Femur (tissue), 1 donor: ENCODE measurements around the gene SORCS1.

ENCODE experiments used
- DNase-seq: peaks from one replicate; pipeline ENCODE4 v3.0.0-alpha.2; 2017

The SORCS1 gene

DNA sequence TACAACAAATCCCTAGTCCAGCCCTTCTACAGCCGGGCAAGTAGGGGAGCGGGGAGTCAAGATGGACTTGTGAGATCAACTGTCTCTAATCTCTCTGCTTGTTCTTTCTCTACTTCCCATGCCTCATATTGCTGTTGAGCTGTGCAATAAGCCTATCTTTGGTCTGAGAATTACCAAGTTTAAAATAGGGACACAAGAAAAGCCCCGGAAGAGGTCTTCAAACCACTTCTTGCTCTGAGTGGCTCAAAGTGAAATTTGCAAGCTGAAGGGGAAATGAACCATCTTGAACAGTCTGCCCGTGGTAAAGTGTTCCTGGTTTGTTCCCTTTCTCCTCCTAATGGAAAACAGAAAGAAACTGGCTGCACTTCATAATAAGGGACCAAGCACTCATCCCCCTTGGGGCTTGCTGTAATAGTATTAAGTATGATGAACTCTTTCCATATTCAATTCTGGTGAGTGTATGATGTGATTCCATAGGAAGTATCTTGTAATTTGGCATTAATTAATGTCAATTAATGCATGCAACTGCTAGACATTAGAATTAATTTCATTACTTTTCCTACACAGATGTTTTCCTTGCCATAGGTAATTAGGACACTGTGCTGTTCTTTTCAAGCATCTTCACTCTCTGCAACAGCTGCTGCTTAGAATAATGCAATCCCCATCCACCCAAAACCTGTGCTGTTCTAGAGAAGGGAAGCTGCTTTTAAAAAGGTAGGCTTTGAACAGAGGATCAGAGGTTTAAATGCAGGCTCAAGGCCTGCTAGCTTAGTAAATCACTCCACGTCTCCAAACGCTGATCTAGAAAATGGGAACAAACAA is 449.6 kb downstream of the SORCS1 start:
- DNase-seq: no peak

DNA sequence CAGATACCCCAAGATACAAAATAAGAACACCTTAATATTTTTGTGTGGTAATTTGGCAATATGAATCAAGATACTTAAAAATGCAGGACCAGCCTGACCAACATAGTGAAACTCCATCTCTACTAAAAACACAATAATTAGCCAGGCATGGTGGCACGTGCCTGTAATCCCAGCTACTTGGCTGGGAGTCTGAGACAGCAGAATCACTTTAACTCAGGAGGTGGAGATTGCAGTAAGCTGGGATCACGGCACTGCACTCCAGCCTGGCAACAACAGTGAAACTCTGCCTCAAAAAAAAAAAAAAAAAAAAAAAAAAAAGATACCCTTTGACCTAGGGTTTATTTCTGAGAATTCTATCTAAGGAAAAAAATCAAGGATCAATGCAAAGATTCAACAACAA is 450.7 kb downstream of the SORCS1 start:
- no peak for DNase-seq

DNA sequence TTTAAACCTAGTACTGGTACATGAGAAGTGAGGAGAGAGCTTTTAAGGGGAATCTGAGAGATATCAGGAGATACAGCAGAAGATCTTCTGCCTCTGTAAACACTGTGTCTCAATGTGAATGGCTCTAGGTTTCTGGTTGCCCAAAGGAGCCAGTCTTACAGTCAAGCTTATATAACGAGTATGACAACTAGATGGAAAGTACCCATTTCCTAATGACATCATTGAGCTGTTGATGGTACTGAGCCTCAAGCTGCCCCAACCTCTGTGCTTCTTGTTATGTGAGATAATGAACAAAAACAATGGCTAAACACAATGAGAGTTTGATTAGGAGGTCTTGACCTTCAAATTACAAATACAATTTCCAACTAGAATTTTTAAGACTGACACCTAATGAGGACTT is 451.5 kb downstream of the SORCS1 start:
- no peak for DNase-seq

DNA sequence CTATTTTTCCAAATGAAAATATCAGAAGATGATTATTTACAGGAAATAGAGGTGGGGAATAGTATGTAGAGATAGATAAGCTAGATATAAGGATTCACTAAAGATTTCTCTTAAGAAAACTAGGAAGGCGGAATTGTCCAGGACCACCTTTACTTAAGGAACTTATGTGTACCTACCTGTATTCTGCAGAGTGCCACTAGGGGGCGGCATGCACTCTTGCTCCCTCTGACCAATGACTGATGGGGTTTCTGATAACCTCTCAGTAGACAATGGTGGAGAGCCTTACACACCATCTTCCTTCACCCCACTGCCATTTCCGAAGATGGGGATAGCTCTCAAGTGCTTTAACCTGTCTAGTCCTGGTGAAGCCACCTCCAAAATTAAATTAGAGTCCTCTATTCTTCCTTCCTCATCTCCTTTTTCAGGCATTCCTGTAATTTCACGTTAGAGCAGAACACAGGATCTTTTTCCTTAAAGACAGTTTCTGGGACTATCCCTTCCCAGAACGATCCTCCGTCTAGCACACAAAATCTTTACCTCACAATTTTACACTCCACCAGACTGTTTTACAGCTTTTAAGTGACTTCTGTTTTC is 453.1 kb downstream of the SORCS1 start:
- DNase-seq: peak; percentile 24

DNA sequence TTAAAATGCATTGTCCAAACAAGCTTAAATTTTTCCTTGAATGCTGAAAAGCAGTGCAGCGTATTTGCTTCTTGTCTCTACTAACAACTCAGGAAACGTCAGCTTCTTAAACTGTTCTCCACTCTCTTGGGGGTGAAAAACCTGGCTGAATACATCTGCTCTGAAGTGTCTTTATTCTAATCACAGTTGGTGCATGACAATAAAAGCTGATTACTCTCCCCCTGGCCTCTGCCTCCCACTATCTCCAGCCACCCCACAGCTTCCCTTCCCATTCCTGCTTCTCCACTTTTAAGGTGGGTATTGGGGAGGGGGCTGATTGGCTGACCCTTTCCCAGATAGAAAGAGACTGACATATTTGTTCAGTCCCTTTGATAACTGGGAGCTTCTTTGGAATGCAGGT is 456.0 kb downstream of the SORCS1 start:
- no peak for DNase-seq

DNA sequence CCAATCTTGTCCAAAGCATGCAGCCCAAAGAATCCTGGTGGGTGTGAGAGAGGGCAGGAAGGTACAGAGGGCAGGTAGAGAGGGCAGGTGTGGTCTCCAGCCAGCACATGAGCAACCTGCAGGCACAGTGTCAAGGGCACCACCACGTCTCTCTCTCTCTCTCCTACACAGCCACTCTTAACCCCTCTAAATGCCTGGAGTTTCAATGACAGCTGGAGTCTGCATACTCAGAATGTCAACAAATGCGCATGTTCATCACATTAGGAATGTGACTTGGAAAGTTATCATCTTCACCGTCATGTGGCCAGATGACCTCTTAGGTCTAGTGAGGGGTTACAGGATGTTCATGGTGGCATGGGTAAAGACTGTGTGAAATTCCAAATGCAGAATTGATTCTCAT is 456.8 kb downstream of the SORCS1 start:
- no peak for DNase-seq

DNA sequence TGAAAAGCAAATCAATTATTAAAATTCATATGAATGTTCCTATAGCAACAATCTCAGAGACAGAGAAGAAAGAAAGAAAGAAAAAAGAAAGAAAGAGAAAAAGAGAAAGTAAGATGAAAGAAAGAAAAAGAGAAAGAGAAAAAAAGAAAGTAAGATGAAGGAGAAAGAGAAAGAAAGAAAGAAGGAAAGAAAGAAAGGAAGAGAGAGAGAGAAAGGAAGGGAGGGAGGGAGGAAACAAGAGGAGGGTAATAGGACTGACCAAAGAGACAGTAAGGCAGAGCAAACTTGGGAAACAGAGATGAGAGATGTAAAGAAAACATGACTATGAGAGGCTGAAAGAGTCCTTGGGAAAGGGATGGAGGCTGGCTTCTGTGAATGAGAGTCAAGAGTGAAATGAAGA is 458.4 kb downstream of the SORCS1 start:
- no peak for DNase-seq

DNA sequence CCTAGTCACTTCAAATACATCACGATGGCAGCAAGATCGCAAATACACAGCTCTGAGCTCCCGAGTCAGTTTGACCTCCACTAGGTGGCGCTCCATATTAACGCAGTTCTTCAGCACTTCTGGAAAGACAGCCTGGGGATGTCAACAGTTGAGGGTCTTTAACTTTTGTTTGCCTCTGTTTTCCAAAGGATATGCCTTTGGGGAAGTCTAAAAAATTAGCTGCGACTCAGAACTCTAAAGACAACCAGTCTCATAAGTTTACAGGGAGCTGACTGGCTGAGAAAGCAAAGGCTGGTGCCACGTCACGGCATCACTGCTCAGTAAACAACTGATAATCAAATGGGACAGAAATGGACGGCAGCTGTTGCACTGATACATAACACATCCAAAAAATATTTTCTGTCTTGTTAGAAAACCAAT is 458.8 kb downstream of the SORCS1 start:
- peak; percentile 75 for DNase-seq

DNA sequence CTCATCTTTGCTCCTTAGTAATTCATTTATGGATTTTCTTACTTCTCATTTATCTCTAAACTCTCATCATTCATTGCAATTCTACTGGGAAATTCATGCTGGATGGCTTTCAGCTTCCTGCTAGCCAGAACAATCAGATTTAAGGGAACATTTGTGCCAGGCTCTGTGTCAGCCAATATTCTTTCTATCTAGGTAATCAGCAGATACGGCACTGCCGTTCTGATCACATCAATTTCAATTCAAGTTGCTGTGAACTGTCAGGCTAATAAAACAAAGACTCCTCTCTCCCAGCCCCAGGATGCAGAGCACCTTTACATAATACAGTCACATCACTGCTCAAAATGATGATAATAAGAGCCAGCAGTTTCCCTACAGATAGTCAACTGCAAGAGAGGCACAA is 468.3 kb downstream of the SORCS1 start:
- DNase-seq: no peak

DNA sequence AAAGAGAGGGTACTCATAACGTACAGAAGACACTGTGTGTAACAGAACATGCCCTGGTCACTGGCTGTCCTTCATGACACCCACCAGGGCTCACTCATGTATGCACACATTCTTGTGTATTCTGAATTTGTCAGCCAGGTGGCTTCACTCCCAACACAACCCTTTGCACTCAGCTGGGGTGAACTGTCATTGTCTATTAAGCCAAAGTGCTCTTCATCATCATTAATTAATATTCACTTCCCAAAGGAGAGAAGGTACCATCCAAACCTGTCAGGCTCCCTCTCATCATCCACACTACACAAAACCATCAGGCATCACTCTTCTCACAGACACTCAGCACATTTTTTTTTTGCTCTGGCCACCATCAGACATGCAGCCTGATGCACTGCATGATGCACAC is 469.8 kb downstream of the SORCS1 start:
- no peak for DNase-seq

DNA sequence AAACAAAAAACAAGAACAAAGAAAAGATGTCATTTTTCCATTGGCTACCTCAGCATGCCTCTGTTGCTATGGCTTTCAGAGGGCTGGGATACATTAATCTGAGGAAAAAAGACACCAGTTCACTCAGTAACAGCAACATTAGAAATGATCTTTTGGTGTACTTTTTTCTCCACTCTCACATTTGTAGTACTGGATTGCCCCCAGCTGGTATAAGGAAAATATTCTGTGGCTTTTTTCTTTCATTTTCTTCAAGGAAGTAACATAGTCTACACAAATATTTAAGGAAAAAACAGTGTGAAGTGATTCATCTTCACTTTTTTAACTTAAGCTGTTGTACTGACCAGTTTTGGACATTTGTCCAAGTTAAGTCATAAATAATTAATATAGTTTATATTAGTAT is 482.3 kb downstream of the SORCS1 start:
- no peak for DNase-seq

DNA sequence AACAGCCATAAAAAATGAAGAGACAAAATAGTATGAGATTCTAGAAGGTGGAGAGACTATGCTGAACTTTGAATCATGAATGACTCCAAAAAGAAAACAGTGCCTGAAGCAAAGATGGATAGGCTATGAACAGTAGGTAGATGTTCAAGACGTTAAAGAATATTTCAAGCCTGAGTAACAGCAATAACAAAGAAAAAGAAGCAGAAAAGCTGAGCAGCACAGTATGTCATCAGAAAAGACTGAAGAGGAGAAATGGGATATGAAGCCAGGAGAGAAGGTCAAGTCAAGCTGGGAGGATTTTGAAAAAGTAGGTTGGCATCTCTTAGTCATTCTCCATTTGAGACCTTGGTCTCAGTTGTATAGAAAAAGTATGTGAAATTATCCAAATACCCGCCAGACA is 484.4 kb downstream of the SORCS1 start:
- DNase-seq: no peak

DNA sequence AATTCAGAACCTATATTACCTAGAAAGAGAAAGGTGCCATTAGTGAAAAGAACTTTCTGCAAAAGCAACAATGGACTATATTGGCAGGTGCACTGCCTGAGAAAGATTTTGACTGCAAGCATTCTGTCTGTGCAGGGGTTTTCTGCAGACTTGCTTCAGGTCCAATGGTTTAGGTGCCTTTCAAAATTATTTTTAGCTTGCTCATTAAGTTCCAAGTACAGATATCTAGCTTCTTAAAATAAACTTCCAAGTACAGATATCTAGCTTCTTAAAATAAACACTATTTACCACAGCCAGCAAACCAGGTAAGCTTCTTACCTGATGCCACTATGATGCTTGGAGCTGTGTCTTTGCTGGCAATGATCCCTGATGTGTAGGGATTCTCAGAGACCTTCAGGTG is 485.2 kb downstream of the SORCS1 start:
- DNase-seq: no peak

DNA sequence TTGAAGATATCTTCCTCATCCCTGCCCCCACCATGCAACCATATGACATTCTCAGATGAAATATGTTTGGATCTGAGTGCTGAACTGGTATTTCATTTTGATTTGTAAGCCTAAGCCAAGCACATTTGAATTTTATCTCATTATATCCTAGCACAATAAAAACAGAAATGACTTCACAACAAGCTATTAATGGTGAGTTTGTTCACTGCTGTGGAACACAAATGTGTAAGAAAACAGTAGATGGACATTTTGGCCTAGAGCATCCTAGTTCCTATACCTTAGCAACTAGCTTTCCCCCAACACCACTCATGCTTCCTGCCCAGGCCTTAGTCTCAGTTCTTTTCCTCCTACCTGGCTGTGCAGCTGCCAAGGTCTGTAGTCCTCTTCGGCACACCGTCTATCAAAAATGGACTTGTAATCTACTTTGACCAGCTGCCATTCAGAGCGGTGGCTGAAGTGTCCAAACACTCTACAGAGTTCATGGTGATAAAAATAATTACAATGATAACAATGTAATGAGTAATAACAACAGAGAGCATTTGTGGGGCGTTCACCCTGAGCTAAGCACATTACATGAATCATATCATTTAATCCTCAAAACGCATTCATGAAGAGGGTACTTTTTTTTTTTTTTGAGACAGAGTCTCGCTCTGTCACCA is 491.9 kb downstream of the SORCS1 start:
- no peak for DNase-seq

DNA sequence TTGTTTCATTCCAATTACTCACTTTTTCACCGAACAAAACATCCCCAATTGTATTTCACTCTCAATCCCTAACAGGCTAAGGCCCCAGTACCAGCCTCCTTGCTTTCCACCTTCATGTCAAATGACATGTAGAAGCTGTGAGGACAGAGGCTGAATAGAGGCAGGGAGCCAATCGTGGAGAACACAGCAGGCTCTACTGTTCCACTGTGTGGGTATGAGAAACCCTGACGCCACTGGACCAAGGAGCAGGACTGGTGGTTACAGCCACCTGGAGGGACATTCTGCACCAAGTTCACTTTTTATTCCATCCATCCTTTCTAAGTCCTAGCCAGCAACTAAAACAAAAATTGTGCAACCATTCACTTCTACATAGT is 502.8 kb downstream of the SORCS1 start:
- DNase-seq: no peak

DNA sequence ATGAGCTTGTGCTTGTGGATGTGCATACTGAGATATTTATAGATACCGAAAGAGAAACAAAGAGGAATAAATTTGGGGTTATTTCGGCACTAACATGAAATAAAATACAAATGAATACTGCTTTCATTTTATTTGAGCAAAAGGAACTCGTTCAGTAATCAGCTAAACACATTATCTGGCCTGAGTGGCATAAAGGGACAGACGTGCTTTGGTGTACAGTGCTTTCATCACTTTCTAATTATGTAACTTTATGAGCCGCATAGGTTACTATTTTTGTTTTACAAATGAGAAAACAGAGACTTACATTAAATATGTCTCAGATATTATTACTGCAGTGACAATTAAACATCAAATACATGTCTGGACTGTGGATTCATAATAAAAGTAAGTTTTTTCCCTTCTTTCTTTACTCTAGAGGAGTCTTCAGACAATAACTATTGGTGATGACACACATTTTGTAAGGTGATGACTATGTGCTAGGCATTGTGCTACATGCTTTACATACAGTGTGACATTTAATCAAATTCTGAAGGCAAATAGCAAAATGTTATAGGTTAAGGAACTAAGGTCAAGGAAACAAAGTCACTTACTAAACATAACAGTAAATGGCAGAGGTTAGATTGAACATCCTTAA is 503.3 kb downstream of the SORCS1 start:
- DNase-seq: no peak

DNA sequence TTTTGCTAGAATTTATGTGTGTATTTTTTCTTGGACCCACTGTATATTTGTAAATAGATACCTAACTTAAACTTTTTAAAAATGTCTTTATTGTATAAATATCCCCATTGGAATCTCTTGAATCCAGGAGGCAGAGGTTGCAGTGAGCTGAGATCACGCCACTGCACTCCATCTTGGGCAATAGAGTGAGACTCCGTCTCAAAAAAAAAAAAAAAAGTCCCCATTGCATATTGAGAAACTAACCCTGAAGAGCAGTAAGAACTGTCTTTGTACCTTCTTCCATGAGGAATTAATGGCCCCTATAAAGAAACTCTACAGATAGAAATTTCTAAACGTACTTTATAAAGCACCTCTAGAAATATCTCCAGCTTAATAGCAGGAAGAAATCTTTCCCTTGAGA is 504.0 kb downstream of the SORCS1 start:
- DNase-seq: no peak

DNA sequence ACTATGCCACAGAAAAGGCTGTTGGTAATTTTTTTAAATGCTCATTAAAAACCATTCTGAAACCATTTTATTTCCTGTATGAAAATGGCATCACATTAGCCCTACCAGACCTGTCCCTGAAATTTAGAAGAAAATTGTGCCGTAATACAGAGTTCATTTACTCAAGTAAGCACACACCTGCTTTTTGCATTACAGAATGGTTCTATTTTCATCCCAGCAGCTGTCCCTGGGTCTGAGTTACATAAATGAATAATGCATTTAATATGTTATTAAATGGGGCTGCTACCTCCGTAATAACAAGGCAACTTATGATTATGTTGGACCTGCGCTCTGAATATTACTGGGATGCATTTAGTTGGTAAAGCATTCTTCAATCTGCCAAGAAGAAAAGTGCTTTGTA is 508.9 kb downstream of the SORCS1 start:
- no peak for DNase-seq

DNA sequence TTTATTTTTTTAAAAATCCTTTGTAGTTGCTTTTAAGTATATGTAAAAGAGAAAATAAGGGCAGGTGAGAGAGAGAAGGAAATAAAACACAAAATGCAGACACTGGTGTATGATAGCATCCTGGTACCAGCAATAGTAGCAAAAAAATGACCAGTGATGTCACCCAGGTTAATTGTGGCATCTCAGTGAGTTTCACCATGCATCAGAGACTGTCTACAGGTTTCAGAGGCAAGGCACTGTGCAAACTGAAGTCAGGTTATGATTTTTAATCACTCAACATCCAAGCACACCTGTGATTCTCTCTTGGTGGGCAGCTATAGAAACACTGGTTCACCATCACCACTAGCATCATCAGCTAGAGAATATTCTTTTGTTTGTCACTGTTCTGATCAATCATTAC is 509.3 kb downstream of the SORCS1 start:
- no peak for DNase-seq

DNA sequence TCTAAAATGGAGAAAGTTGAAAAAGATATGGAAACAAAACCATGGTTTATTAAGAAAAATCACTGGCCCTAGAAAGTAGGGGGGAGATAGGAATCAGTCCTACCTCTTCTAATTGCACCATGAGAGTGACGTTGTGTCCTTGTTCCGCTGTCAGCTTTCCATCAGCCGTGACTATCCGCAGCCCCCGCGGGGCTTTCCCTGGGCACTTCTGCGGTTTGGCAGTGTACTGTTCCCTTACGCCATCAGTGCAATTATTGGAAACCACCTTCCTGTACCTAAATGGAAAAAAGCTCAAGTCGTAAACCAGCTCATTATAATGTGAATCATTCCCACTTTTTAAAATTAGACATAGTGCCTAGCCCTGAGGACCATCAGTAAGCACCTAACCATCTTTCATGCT is 512.2 kb downstream of the SORCS1 start:
- DNase-seq: no peak

DNA sequence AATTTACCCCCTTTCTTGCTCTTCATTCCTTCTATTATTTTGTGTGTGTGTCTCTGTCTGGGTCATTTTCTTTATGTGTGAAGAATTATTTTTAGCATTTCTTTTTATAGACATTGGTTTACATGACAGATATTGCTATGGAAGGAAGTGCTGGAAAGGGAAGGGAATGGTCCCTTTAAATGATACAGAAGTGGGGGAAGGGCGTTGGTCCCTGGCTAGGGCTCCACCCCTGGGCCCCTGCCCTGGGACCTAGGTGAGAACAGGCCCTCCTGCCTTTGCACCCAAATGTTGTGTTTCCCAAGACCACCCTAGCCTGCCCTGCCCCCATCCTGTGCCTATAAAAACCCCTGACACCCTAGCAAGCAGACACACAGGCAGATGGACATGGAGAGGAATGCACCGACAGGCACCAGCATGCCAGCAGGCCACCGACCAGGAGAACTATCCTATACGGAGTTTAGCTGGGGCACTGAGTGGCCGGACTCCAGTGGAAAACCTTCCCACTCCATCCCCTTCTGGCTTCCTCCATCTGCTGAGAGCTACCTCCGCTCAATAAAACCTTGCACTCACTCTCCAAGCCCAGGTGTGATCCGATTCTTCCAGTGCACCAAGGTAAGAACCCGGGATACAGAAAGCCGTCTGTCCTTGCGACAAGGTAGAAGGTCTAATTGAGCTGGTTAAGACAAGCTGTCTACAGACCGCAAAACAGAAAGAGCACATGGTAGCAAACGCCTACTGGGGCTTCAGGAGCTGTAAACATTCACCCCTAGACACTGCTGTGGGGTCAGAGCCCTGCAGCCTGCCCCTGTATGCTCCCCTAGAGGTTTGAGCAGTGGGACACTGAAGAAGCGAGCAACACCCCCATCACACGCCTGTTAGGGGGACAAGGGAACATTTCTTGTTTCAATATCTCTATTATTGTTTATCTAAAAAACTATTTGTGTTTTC is 515.7 kb downstream of the SORCS1 start:
- no peak for DNase-seq

DNA sequence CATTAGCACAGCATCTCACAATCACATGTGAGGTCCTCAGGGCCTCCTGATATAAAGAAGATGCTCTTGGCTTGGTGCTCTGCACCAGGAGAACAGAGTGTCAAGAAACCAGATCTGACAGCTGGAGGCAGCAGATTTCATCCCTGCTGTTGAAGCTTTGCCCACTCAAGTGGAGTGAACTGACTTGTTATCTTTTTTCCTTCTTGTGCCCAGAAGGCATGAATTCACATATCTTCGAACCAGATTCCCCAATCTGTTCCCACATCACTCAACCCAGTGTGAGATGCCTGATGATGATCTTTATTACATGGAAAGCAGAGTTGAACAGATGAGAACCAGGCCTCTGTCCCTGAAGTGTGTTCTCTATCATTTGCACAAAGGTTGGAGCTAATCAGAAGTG is 521.0 kb downstream of the SORCS1 start:
- DNase-seq: no peak

DNA sequence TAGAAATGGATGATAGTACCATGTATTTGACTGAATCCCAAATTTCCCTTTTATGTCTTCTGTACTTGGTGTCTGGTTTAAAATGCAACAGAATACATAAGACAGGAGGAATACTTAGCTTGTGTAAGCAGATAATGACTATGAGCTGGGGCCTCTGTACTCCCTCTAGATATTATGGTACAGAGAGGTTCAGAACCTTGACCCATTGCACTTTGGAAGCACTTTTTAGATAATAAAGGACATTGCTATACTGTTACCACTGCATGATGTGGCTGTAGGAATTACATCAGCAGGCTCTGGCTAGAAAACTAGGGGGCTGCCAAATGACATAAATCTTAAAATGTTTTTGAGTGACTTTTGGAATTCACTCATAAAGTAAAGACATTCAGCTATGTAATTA is 526.6 kb downstream of the SORCS1 start:
- DNase-seq: no peak
